NB4 (cell line): ENCODE data around the gene MPP4.

Experiments used
- DNase-seq: peaks from one replicate; pipeline ENCODE4 v3.0.0; 2010; ENCODE audit warnings: low read depth
- H3K4me3 ChIP-seq: one replicate; pipeline ENCODE4 v1.5.1; 2011; ENCODE audit warnings: mild to moderate bottlenecking, low read depth, low read length, moderate library complexity
- MAX ChIP-seq: IDR thresholded peaks from 2 replicates; pipeline ENCODE4 v1.6.1; 2011; ENCODE audit warnings: low read depth, low read length
- MYC ChIP-seq: IDR thresholded peaks from 2 replicates; pipeline ENCODE4 v1.6.1; 2011; ENCODE audit warnings: low read depth, low read length
- POLR2A ChIP-seq: IDR thresholded peaks from 2 replicates; pipeline ENCODE4 v1.6.1; 2011; ENCODE audit warnings: mild to moderate bottlenecking; ENCODE audit not compliant: insufficient read length; ENCODE audit errors: extremely low read depth
- TF ChIP-seq, protein P1 (sequence below): IDR thresholded peaks from one replicate; pipeline ENCODE4 v1.5.1; 2012; ENCODE audit warnings: low read depth, low read length

Gene MPP4

DNA sequence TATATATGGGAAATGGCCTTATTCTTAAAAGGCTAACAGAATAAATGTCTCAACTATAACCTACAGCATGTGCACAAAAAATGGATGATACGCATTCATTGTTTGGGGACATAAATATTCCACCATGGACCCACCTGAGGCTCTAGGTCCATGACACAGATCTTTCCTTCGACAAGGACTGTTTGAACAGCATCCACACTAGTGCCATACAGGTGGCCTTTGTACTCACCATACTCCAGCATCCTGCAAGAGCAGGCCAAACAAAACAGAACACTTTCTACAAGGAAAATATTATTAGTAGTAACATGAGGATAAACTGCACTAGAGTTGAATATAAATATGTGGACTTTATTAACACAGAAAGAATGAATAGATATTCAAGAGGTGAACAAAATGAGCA is 49.0 kb downstream of the MPP4 start:
- DNase-seq, result no peak
- TF ChIP-seq MYC, result no peak
- TF ChIP-seq POLR2A, result no peak
- TF ChIP-seq, protein P1, sequence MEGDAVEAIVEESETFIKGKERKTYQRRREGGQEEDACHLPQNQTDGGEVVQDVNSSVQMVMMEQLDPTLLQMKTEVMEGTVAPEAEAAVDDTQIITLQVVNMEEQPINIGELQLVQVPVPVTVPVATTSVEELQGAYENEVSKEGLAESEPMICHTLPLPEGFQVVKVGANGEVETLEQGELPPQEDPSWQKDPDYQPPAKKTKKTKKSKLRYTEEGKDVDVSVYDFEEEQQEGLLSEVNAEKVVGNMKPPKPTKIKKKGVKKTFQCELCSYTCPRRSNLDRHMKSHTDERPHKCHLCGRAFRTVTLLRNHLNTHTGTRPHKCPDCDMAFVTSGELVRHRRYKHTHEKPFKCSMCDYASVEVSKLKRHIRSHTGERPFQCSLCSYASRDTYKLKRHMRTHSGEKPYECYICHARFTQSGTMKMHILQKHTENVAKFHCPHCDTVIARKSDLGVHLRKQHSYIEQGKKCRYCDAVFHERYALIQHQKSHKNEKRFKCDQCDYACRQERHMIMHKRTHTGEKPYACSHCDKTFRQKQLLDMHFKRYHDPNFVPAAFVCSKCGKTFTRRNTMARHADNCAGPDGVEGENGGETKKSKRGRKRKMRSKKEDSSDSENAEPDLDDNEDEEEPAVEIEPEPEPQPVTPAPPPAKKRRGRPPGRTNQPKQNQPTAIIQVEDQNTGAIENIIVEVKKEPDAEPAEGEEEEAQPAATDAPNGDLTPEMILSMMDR, result no peak
- no peak for TF ChIP-seq MAX
- H3K4me3 ChIP-seq, result no peak overlapping the region

GRCh38 chr2:201647431-201647830 is 51.0 kb downstream of the MPP4 start:
- no peak for TF ChIP-seq MAX
- TF ChIP-seq, protein P1, result no peak
- TF ChIP-seq MYC, result no peak
- TF ChIP-seq POLR2A, result no peak

GRCh38 chr2:201644001-201644400 is 54.4 kb downstream of the MPP4 start:
- DNase-seq, result no peak
- TF ChIP-seq MYC (no peak), POLR2A (no peak), MAX (no peak)
- H3K4me3 ChIP-seq, result no peak overlapping the region

More at GRCh38 chr2:201647431-201647830, 51.0 kb downstream of the MPP4 start:
- DNase-seq, result no peak
- H3K4me3 ChIP-seq, result no peak overlapping the region

GRCh38 chr2:201643216-201643890 is 55.1 kb downstream of the MPP4 start, which contains the start of gene TMEM237:
TSS of gene TMEM237 (minus strand) at chr2:201643503. CDS start at chr2:201643400, 103 bp downstream.
- peak; percentile 62 for DNase-seq
- peak within 1 kb of the TSS; percentile 88 for H3K4me3 ChIP-seq
- TF ChIP-seq POLR2A (no peak), MYC (0 out of 2 replicates have a peak, but pooled peaks have one; percentile 34)

DNA sequence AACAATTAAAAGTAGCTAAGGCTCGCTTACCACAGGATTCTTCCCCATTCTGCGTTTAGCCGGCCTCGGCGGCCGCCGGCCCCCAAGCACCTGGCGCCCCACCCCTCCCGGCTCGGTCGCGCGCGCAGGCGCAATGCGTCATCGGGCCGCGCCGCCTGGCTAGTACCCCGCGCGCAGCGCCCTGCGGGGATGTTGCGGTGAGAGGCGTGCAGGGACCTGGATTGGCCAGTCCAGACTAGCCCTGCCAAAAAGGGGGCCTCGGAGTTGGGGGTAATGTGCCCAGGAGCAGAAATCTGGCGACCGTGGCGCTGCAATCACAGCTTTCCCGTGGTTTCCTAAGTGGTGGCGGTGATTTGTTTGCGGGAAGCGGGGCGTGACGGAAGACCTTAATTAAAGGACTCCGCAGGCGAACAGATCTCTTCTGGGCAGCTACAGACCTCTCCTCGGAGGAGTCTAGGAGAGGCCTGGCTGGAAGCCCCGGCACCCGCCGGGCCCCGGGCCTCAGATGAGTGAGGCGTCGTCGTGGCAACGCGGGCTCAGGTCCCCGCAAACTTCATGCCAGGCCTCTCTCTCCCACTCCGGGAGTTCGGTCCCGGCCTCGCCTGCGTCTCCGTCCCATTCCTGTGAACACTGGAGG is 55.7 kb downstream of the MPP4 start:
- peak; percentile 80 for TF ChIP-seq POLR2A
- peak; percentile 70; the same call in 1 of the 2 replicates for TF ChIP-seq MAX
- TF ChIP-seq MYC, result peak; percentile 53
- TF ChIP-seq, protein P1, result no peak
- peak; percentile 86 for DNase-seq
- H3K4me3 ChIP-seq, result peak overlapping the region; percentile 88

- no peak for TF ChIP-seq MAX
- TF ChIP-seq, protein P1, result no peak
- no peak for TF ChIP-seq POLR2A
- no peak for TF ChIP-seq MYC
Observed at GRCh38 chr2:201642086-201642578, 56.3 kb downstream of the MPP4 start.

More at GRCh38 chr2:201642086-201642578, 56.3 kb downstream of the MPP4 start:
- peak overlapping the region; percentile 88 for H3K4me3 ChIP-seq
- no peak for DNase-seq
